LNCaP clone FGC (cell line): ENCODE measurements around the gene DNAJC11.
A peak's percentile ranks its signal among the peaks of the same experiment; 100 is the strongest.
"Not testable (repeated sequence)": the region's sequence is repeated elsewhere in the genome, so short reads cannot be mapped to it uniquely, and the experiment has no call there.

ENCODE experiments used
- DNase-seq: peaks from one replicate; pipeline ENCODE4 v3.0.0-alpha.2; 2011; ENCODE audit warnings: low read depth
- H3K4me3 ChIP-seq: 2 replicates; pipeline ENCODE4 v1.5.1; 2011; ENCODE audit warnings: mild to moderate bottlenecking, low read depth, low read length, control low read depth
- CTCF ChIP-seq: IDR thresholded peaks from 2 replicates; pipeline ENCODE4 v1.5.1; 2012; ENCODE audit warnings: mild to moderate bottlenecking; ENCODE audit not compliant: control insufficient read depth, insufficient read depth; ENCODE audit errors: extremely low read depth

Gene DNAJC11

GRCh38 chr1:6603238-6603914 lies 98.2 kb downstream of the DNAJC11 start:
- DNase-seq, result no peak
- TF ChIP-seq CTCF, result no peak
- peak overlapping the region; percentile 95 for H3K4me3 ChIP-seq

DNA sequence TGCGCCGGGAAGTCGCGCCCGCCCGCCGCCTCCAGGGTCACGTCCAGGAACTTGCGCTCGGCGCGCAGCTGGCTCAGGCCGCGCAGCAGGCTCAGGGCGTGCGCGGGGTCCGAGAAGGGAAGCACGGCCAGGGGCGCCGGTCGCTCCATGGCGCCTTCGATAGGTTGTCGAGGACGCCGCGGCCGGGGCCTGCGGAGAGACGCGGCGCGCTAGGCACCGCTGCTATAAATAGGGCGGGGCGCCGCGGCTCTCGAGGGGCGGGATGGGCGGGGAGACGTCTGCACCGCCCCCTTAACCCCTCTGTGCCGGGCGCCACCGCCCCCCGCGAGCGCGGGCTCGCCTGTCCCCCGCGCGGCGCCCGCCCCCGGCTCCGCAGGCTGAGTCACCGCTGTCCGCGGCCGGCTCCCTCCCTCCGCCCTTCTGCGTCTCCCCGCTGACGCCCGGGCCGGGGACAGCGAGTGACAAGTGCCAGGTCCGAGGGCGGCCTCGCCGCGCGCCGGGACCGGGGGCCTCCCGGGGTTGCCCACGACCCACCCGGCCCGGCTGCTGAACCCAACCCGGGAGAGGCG lies 98.9 kb downstream of the DNAJC11 start, which contains the start of gene KLHL21:
TSS of gene KLHL21 (minus strand) at position 201 of the 569 bp plus-strand sequence. CDS start at position 149, 52 bp downstream.
- no peak for TF ChIP-seq CTCF
- no peak for DNase-seq
- H3K4me3 ChIP-seq, result peak within 1 kb of the TSS; percentile 95

- H3K4me3 ChIP-seq, result peak overlapping the region; percentile 95
- DNase-seq, result no peak
- peak; percentile 8; the same call in 1 of the 2 replicates for TF ChIP-seq CTCF
Observed at GRCh38 chr1:6601923-6602668, 99.5 kb downstream of the DNAJC11 start.

DNA sequence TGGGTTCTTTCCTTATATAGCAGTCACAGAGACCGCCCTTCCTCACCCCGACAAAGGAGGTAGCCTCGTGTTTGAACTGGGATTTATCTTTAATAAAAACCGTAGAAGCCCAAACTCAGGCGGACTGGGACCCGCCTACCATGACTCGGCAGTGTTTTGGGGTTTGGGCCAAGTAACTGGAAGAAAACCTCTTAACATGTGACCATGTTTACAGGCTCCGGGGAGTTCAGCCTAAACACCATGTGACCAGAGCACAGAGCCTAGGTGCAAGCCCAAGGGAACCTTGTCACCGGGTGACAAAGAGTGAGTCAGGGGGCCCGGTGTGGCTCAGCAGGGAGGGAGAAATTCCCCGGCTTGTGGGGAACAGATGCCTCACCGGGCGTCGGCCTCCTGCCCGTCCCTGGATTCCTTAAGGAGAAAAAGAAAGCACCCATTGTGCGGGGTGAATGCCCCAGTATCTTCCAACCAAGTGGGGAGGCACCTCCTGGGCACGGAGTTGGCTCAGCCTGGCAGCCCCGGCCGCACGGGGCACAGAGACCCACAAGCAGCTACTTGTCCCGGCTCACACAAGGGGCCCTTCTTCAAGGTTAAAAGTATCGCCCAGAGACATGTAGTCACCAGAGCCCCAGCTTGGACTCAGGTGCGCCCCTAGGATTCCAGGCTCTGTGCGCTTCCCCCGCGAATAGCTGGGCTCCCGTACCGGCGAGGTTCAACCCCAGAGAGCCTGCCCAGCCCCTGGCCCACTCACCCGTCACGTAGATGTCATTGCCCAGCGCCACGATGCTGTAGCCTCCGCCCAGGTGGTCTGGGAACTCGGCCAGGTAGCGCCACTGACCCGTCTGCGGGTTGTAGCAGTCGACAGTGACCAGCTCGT lies 100.3 kb downstream of the DNAJC11 start:
- peak; percentile 83 for DNase-seq
- no peak for TF ChIP-seq CTCF
- peak overlapping the region; percentile 95 for H3K4me3 ChIP-seq

- DNase-seq, result no peak
- TF ChIP-seq CTCF, result no peak
- peak overlapping the region; percentile 95 for H3K4me3 ChIP-seq
Observed at GRCh38 chr1:6600410-6601048, 101.1 kb downstream of the DNAJC11 start.

DNA sequence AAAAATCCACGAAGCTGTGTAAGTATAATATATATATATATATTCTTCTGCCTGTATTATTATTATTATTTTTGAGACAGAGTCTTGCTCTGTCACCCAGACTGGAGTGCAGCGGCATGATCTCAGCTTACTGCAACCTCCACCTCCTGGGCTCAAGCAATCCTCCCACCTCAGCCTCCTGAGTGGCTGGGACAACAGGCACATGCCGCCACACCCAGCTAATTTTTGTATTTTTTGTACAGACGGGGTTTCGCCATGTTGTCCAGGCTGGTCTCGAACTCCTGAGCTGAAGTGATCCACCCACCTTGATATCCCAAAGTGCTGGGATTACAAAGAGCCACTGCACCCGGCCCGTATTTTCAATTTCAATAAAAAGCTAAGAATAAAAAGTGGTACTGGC lies 101.6 kb downstream of the DNAJC11 start:
- peak overlapping the region; percentile 95 for H3K4me3 ChIP-seq
- DNase-seq, result not testable (repeated sequence)
